ENCODE results near the gene MTHFD2L.

The MTHFD2L gene

GRCh38 chr4:74297539-74297938 lies 139.6 kb downstream of the MTHFD2L start:
- Histone ChIP-seq H3K4me3 (ENCODE audit: low read depth, low read length) (no peak overlapping the region), H3K9me3 (no peaks in the 10 kb centered on the region), H3K4me1 (no peaks in the 10 kb centered on the region), H3K27me3 (no peaks in the 10 kb centered on the region), H3K36me3 (no peaks in the 10 kb centered on the region)
- no peak for DNase-seq
- TF ChIP-seq, protein P1, sequence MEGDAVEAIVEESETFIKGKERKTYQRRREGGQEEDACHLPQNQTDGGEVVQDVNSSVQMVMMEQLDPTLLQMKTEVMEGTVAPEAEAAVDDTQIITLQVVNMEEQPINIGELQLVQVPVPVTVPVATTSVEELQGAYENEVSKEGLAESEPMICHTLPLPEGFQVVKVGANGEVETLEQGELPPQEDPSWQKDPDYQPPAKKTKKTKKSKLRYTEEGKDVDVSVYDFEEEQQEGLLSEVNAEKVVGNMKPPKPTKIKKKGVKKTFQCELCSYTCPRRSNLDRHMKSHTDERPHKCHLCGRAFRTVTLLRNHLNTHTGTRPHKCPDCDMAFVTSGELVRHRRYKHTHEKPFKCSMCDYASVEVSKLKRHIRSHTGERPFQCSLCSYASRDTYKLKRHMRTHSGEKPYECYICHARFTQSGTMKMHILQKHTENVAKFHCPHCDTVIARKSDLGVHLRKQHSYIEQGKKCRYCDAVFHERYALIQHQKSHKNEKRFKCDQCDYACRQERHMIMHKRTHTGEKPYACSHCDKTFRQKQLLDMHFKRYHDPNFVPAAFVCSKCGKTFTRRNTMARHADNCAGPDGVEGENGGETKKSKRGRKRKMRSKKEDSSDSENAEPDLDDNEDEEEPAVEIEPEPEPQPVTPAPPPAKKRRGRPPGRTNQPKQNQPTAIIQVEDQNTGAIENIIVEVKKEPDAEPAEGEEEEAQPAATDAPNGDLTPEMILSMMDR (IDR thresholded peaks at IDR 0.05; ENCODE audit: low read depth, low read length): no peak

GRCh38 chr4:74304095-74304625 lies 146.2 kb downstream of the MTHFD2L start:
- no peaks in the 10 kb centered on the region for H3K9me3 ChIP-seq
- TF ChIP-seq, protein P1 (IDR thresholded peaks at IDR 0.05; ENCODE audit: low read depth, low read length): no peak
- no peaks in the 10 kb centered on the region for H3K36me3 ChIP-seq
- H3K4me1 ChIP-seq: no peaks in the 10 kb centered on the region
- H3K27me3 ChIP-seq: no peaks in the 10 kb centered on the region
- DNase-seq: no peak
- no peak overlapping the region for H3K4me3 ChIP-seq (ENCODE audit: low read depth, low read length)

GRCh38 chr4:74305000-74305399 lies 147.1 kb downstream of the MTHFD2L start:
- no peak overlapping the region for H3K4me3 ChIP-seq (ENCODE audit: low read depth, low read length)
- H3K9me3 ChIP-seq: no peaks in the 10 kb centered on the region
- H3K36me3 ChIP-seq: no peaks in the 10 kb centered on the region
- H3K4me1 ChIP-seq: no peaks in the 10 kb centered on the region
- no peak for DNase-seq
- H3K27me3 ChIP-seq: no peaks in the 10 kb centered on the region
- TF ChIP-seq, protein P1 (IDR thresholded peaks at IDR 0.05; ENCODE audit: low read depth, low read length): no peak

DNA sequence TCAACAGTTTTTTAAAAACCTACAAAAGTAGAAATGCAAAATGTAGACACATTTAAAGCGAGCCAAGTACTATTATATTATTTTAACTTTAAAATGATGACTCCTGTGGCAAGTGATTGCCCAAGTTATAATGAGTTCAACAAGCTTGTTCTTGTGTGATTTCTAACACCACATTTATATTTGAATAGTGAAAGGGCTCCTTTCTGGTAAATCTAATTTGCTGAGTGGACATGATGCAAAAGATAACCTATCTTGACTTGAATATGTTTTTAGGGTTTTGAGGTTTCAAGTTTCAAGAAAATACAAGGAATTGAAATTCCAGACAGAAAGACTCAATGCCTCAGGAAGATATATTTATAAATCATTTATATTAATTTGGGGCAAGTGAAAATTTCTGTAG lies 149.3 kb downstream of the MTHFD2L start:
- H3K4me3 ChIP-seq (ENCODE audit: low read depth, low read length): no peak overlapping the region
- no peaks in the 10 kb centered on the region for H3K4me1 ChIP-seq
- H3K36me3 ChIP-seq: no peaks in the 10 kb centered on the region
- TF ChIP-seq, protein P1 (IDR thresholded peaks at IDR 0.05; ENCODE audit: low read depth, low read length): no peak
- no peak for DNase-seq
- H3K27me3 ChIP-seq: no peaks in the 10 kb centered on the region
- H3K9me3 ChIP-seq: no peaks in the 10 kb centered on the region

- TF ChIP-seq, protein P1 (IDR thresholded peaks at IDR 0.05; ENCODE audit: low read depth, low read length): no peak
- H3K4me3 ChIP-seq (ENCODE audit: low read depth, low read length): no peak within 1 kb of the TSS
Measured at GRCh38 chr4:74308215-74308614, 150.3 kb downstream of the MTHFD2L start, which contains the start of gene EPGN. Gene EPGN (plus strand): TSS chr4:74308470. CDS start chr4:74308534, 64 bp downstream.

DNA sequence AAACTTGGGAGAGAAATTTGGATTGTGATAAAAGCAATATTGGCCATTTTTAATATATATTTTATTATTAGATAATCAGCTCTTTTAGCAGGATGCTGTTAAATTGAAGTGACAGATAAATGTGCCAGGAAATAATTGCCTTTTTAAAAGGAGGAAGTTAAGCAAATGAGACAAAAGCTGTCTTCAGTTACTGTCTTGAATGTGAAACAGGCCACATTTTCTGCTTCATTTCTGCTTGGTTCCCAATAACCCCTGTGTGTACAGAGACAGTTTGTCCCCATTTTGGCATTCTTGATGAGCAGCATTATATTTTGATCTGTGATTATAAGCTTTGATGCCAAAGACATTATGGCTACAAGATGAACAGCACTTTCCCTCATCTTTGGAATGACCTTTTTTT lies 151.3 kb downstream of the MTHFD2L start:
- no peak for DNase-seq
- H3K4me3 ChIP-seq (ENCODE audit: low read depth, low read length): no peak overlapping the region
- H3K36me3 ChIP-seq: no peaks in the 10 kb centered on the region

More at GRCh38 chr4:74308215-74308614, 150.3 kb downstream of the MTHFD2L start, which contains the start of gene EPGN:
- Histone ChIP-seq H3K27me3 (no peaks in the 10 kb centered on the region), H3K36me3 (no peaks in the 10 kb centered on the region), H3K4me1 (no peaks in the 10 kb centered on the region), H3K9me3 (no peaks in the 10 kb centered on the region)
- no peak for DNase-seq

More for the DNA sequence above, 151.3 kb downstream of the MTHFD2L start:
- Histone ChIP-seq H3K9me3 (no peaks in the 10 kb centered on the region), H3K4me1 (no peaks in the 10 kb centered on the region), H3K27me3 (no peaks in the 10 kb centered on the region)
- TF ChIP-seq, protein P1 (IDR thresholded peaks at IDR 0.05; ENCODE audit: low read depth, low read length): no peak
